ENCODE data around the gene RNU6-9. TPM values are rescaled to one million over a fixed set of nuclear protein-coding genes. Genes with fewer than 3 reads are reported as not detected.

The RNU6-9 gene
- total RNA-seq, 1 donor from 2014 or later, result not detected

DNA sequence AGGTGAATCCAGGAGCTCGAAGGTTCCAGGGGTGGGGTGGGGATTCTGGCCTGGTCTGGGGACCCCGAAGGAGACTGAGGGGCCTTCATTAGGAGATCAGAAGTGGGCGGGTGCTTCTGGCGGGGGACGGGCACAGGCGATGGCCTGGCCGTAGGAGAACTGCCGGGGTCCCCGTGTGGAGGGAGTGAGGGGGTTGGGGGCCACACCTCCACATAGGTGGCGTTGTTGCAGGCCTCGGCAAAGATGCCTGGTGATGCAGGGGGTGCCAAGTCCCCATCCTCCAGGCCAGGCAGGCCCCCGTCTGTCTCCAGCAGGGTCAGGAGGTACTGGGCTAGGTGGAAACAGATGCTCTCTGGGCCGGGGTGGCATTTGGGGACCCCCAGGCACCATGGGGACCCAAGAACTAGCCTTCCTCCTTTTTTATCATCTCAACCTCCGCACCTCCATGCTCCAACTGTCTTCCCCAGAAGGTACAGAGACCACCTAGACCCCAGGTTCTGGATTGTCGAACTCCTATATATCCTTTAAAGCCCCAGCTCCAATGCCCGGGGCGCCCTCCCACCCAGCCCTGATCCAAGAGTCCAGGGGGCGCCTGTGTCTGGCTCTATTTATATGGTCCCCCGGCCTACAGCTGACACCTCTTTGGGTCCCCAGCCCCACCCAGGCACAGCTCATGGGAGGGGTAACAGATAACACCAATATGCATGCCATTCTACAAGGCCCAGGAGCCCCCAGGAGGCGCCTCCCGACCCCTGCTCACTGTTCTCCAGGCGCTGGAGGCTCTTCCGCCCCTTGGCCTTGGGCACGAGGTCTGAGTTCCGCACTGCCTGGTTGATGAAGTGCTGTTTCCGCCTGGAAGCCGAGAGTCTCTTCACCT is 8.2 kb downstream of the RNU6-9 start:
- Histone ChIP-seq H3K4me3 (ENCODE audit: insufficient read depth, low read depth, low read length) (no peak overlapping the region), H3K79me2 (ENCODE audit: insufficient read depth, low read length) (peaks cover 27% of the 10 kb centered on the region), H3K9ac (ENCODE audit: low read length) (no peak overlapping the region), H3K27me3 (ENCODE audit: insufficient read depth, low read length) (no peaks in the 10 kb centered on the region), H4K20me1 (ENCODE audit: insufficient read depth, low read length) (peaks cover 56% of the 10 kb centered on the region), H2AFZ (ENCODE audit: low read depth, low read length) (no peak overlapping the region), H3K9me3 (ENCODE audit: insufficient read depth, low read depth, low read length) (no peaks in the 10 kb centered on the region), H3K4me2 (ENCODE audit: low read length) (no peak overlapping the region), H3K36me3 (ENCODE audit: insufficient read depth, low read length) (peaks cover 3% of the 10 kb centered on the region), H3K27ac (ENCODE audit: low read depth, low read length) (no peak overlapping the region), H3K4me1 (ENCODE audit: insufficient read depth, low read length) (peaks cover 5% of the 10 kb centered on the region)
- Mint-ChIP-seq H3K9me3 (ENCODE audit: unreplicated experiment) (no peaks in the 10 kb centered on the region), H3K4me1 (ENCODE audit: low read depth, unreplicated experiment) (no peaks in the 10 kb centered on the region), H3K36me3 (ENCODE audit: low read depth, unreplicated experiment) (no peaks in the 10 kb centered on the region), H3K27me3 (ENCODE audit: low read depth, unreplicated experiment) (no peaks in the 10 kb centered on the region), H3K4me3 (ENCODE audit: unreplicated experiment) (no peak overlapping the region), H3K27ac (ENCODE audit: unreplicated experiment) (no peak overlapping the region)
- TF ChIP-seq EZH2 (IDR thresholded peaks at IDR 0.05; ENCODE audit: insufficient read depth, low read length), result no peak
- TF ChIP-seq, protein P1, sequence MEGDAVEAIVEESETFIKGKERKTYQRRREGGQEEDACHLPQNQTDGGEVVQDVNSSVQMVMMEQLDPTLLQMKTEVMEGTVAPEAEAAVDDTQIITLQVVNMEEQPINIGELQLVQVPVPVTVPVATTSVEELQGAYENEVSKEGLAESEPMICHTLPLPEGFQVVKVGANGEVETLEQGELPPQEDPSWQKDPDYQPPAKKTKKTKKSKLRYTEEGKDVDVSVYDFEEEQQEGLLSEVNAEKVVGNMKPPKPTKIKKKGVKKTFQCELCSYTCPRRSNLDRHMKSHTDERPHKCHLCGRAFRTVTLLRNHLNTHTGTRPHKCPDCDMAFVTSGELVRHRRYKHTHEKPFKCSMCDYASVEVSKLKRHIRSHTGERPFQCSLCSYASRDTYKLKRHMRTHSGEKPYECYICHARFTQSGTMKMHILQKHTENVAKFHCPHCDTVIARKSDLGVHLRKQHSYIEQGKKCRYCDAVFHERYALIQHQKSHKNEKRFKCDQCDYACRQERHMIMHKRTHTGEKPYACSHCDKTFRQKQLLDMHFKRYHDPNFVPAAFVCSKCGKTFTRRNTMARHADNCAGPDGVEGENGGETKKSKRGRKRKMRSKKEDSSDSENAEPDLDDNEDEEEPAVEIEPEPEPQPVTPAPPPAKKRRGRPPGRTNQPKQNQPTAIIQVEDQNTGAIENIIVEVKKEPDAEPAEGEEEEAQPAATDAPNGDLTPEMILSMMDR (IDR thresholded peaks at IDR 0.05; ENCODE audit: insufficient read depth, low read depth, low read length), result no peak
- FAIRE-seq (no peak), DNase-seq (ENCODE audit: low read depth) (no peak)

DNA sequence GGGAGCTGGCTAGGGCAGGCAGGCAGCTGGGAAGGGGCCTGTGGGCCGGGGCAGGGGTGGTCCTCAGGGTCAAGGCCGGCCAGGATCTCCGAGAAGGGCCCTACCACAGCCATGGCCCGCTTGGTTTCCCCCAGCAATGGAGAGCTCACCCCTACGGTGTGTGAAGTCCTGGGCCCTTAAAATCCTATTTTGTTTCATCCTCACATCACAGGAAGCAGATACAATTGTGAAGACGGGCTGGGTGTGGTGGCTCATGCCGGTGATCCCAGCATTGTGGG is 8.7 kb downstream of the RNU6-9 start:
- TF ChIP-seq EZH2 (IDR thresholded peaks at IDR 0.05; ENCODE audit: insufficient read depth, low read length), result no peak
- TF ChIP-seq, protein P1 (IDR thresholded peaks at IDR 0.05; ENCODE audit: insufficient read depth, low read depth, low read length), result no peak
- Mint-ChIP-seq H3K36me3 (ENCODE audit: low read depth, unreplicated experiment) (no peaks in the 10 kb centered on the region), H3K4me1 (ENCODE audit: low read depth, unreplicated experiment) (no peaks in the 10 kb centered on the region), H3K4me3 (ENCODE audit: unreplicated experiment) (peak overlapping the region; percentile 40), H3K27me3 (ENCODE audit: low read depth, unreplicated experiment) (no peaks in the 10 kb centered on the region), H3K27ac (ENCODE audit: unreplicated experiment) (no peak overlapping the region), H3K9me3 (ENCODE audit: unreplicated experiment) (no peaks in the 10 kb centered on the region)
- peaks cover 5% of the 10 kb centered on the region for H3K4me1 ChIP-seq (ENCODE audit: insufficient read depth, low read length)
- no peaks in the 10 kb centered on the region for H3K27me3 ChIP-seq (ENCODE audit: insufficient read depth, low read length)
- no peaks in the 10 kb centered on the region for H3K9me3 ChIP-seq (ENCODE audit: insufficient read depth, low read depth, low read length)
- H3K4me3 ChIP-seq (ENCODE audit: insufficient read depth, low read depth, low read length), result no peak overlapping the region
- DNase-seq (ENCODE audit: low read depth) (no peak), FAIRE-seq (no peak)
- no peak overlapping the region for H3K27ac ChIP-seq (ENCODE audit: low read depth, low read length)
- H3K36me3 ChIP-seq (ENCODE audit: insufficient read depth, low read length), result peaks cover 3% of the 10 kb centered on the region
- H2AFZ ChIP-seq (ENCODE audit: low read depth, low read length), result no peak overlapping the region
- no peak overlapping the region for H3K9ac ChIP-seq (ENCODE audit: low read length)
- no peak overlapping the region for H3K4me2 ChIP-seq (ENCODE audit: low read length)
- peaks cover 60% of the 10 kb centered on the region for H4K20me1 ChIP-seq (ENCODE audit: insufficient read depth, low read length)
- peaks cover 31% of the 10 kb centered on the region for H3K79me2 ChIP-seq (ENCODE audit: insufficient read depth, low read length)
